CD4-positive, alpha-beta T cell (primary cell): ENCODE data around the gene TUFM. TPM values are rescaled to one million over a fixed set of nuclear protein-coding genes. Genes with fewer than 3 reads are reported as not detected.
A peak's percentile ranks its signal among the peaks of the same experiment; 100 is the strongest.

Source experiments
- ATAC-seq: fragments of 200-7000 bp; cut with Tn5 transposase; one replicate; pipeline ENCODE4 v1.10.0; 2022; ENCODE audit warnings: mild to moderate bottlenecking; ENCODE audit not compliant: poor library complexity
- CTCF ChIA-PET: fragments of 350-600 bp; sonication (Branson Sonifier 250); formaldehyde crosslinking; loops from one replicate; lab custom pipeline; 2021; ENCODE audit warnings: antibody characterized with exemption, inconsistent platforms; lab: Charles Lee
- POLR2A ChIA-PET: fragments of 350-600 bp; sonication (Branson Sonifier 250); formaldehyde crosslinking; loops from one replicate; lab custom pipeline; 2021; ENCODE audit warnings: antibody characterized with exemption, inconsistent platforms; lab: Charles Lee
- DNase-seq, 14 experiments: peaks; one replicate each; pipeline ENCODE4 v3.0.0-alpha.2; 2013 to 2020; ENCODE audit warnings: mixed read lengths in 2 of 14
- H3K27ac ChIP-seq, 2 donors: one replicate each; pipeline versions ENCODE4 v1.5.1 to v1.7.0; 2013; ENCODE audit warnings: low read length in 2 of 2, low read depth in 1 of 2, mild to moderate bottlenecking in 1 of 2
- H3K27me3 ChIP-seq, 2 experiments: 1 replicate in 1 of 2; 2 replicates in 1 of 2; pipeline versions ENCODE4 v1.6.1 to v1.7.0; 2013; ENCODE audit warnings: low read length in 2 of 2, control low read depth in 1 of 2, mild to moderate bottlenecking in 1 of 2, moderate library complexity in 1 of 2; ENCODE audit not compliant: insufficient read depth in 2 of 2, control insufficient read depth in 1 of 2
- H3K36me3 ChIP-seq: one replicate; pipeline ENCODE4 v1.6.1; 2013; ENCODE audit warnings: low read length, control low read depth; ENCODE audit not compliant: insufficient read depth
- H3K4me1 ChIP-seq: one replicate; pipeline ENCODE4 v1.6.1; 2013; ENCODE audit warnings: low read length, control low read depth; ENCODE audit not compliant: insufficient read depth
- H3K4me3 ChIP-seq: one replicate; pipeline ENCODE4 v1.5.1; 2013; ENCODE audit warnings: mild to moderate bottlenecking, low read length, moderate library complexity
- H3K9me3 ChIP-seq, 2 experiments: 1 replicate in 1 of 2; 2 replicates in 1 of 2; pipeline versions ENCODE4 v1.6.1 to v1.7.0; 2013; ENCODE audit warnings: low read length in 2 of 2, mild to moderate bottlenecking in 2 of 2, control low read depth in 1 of 2, moderate library complexity in 1 of 2; ENCODE audit not compliant: control insufficient read depth in 1 of 2, insufficient read depth in 1 of 2
- H3K27ac Mint-ChIP-seq: one replicate; pipeline ENCODE4 v1.8.0; 2020; ENCODE audit warnings: mixed read lengths
- H3K27me3 Mint-ChIP-seq: one replicate; pipeline ENCODE4 v1.8.0; 2021; ENCODE audit warnings: mixed read lengths
- H3K36me3 Mint-ChIP-seq: one replicate; pipeline ENCODE4 v1.8.0; 2021; ENCODE audit warnings: low read depth, mixed read lengths
- H3K4me1 Mint-ChIP-seq: one replicate; pipeline ENCODE4 v1.8.0; 2021; ENCODE audit warnings: low read depth, mixed read lengths
- H3K4me3 Mint-ChIP-seq: one replicate; pipeline ENCODE4 v1.8.0; 2020; ENCODE audit warnings: mild to moderate bottlenecking, mixed read lengths
- H3K9me3 Mint-ChIP-seq: one replicate; pipeline ENCODE4 v1.8.0; 2020; ENCODE audit warnings: mixed read lengths
- intact Hi-C, 2 experiments: fragments of 100-400 bp; cut with DNase I in 1 of 2; cut with micrococcal nuclease in 1 of 2; formaldehyde crosslinking; loops; one replicate each; pipeline versions ENCODE4 v1.15.1 to v1.9.0; 2023 to 2025; cut with DNase I, micrococcal nuclease
- total RNA-seq, 174 experiments: library from RNA in 2 of 174; stranded (reverse) in 2 of 174; gene quantifications; one replicate each; pipeline ENCODE4 v1.2.3 and lab custom pipeline; 2021 to 2026
- TF ChIP-seq, protein P1 (sequence below): fragments of 200-600 bp; IDR thresholded peaks from one replicate; pipeline ENCODE4 v1.8.0; 2022; ENCODE audit warnings: antibody characterized with exemption, mild to moderate bottlenecking

The TUFM gene
- total RNA-seq, 2 experiments from 2014 or later: 102 to 103 TPM

GRCh38 chr16:28837672-28838557 is 8.2 kb downstream of the TUFM start:
- H3K36me3 ChIP-seq: peaks cover 62% of the 10 kb centered on the region
- DNase-seq (no peak), ATAC-seq (no peak)
- TF ChIP-seq, protein P1, sequence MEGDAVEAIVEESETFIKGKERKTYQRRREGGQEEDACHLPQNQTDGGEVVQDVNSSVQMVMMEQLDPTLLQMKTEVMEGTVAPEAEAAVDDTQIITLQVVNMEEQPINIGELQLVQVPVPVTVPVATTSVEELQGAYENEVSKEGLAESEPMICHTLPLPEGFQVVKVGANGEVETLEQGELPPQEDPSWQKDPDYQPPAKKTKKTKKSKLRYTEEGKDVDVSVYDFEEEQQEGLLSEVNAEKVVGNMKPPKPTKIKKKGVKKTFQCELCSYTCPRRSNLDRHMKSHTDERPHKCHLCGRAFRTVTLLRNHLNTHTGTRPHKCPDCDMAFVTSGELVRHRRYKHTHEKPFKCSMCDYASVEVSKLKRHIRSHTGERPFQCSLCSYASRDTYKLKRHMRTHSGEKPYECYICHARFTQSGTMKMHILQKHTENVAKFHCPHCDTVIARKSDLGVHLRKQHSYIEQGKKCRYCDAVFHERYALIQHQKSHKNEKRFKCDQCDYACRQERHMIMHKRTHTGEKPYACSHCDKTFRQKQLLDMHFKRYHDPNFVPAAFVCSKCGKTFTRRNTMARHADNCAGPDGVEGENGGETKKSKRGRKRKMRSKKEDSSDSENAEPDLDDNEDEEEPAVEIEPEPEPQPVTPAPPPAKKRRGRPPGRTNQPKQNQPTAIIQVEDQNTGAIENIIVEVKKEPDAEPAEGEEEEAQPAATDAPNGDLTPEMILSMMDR: no peak
- H3K27me3 Mint-ChIP-seq: no peaks in the 10 kb centered on the region
- H3K27ac Mint-ChIP-seq: peak overlapping the region; percentile 31
- H3K4me3 Mint-ChIP-seq: no peak overlapping the region
- intact Hi-C loops: no loop called here
- H3K4me1 ChIP-seq: no peaks in the 10 kb centered on the region
- no peaks in the 10 kb centered on the region for H3K27me3 ChIP-seq
- H3K36me3 Mint-ChIP-seq: peaks cover 83% of the 10 kb centered on the region
- CTCF ChIA-PET: interaction anchor here (0.7 kb wide), 1 partner anchor 107 kb away, joined by 6 read pairs; no protein-coding TSS in a partner anchor
- no peak overlapping the region for H3K4me3 ChIP-seq
- POLR2A ChIA-PET: interaction anchor here (0.6 to 2.9 kb wide), 5 partner anchors 8 to 15 kb away, joined by 3 to 12 read pairs (median 3); partner anchors contain the start of genes ATXN2L and TUFM
- peaks cover 6% of the 10 kb centered on the region for H3K4me1 Mint-ChIP-seq
- H3K9me3 ChIP-seq: no peaks in the 10 kb centered on the region
- no peak overlapping the region for H3K27ac ChIP-seq
- H3K9me3 Mint-ChIP-seq: no peaks in the 10 kb centered on the region

DNA sequence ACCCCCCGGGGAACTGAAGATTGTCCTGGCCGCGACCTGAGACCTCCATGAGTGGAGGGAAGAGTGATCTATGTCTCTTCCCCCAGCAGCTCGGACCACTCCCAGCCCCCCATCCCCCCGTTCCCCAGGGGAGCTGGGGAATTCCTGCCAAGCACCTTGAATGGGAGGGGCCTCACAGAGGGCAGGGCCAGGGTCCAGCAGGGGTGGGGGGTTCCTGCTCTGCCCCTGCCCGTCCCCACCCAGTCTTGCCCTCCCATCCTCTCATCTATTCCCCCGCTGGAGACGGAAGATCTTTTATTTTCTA is 9.4 kb downstream of the TUFM start:
- no peak for ATAC-seq
- Histone ChIP-seq H3K4me3 (no peak overlapping the region), H3K4me1 (no peaks in the 10 kb centered on the region), H3K9me3 (no peaks in the 10 kb centered on the region), H3K27me3 (no peaks in the 10 kb centered on the region), H3K36me3 (peaks cover 64% of the 10 kb centered on the region), H3K27ac (no peak overlapping the region)
- POLR2A ChIA-PET: interaction anchor here (1.1 to 2.9 kb wide), 3 partner anchors 9 to 12 kb away, joined by 3 to 12 read pairs (median 3); partner anchors contain the start of gene TUFM
- no peak overlapping the region for H3K4me3 Mint-ChIP-seq
- CTCF ChIA-PET: no interaction called here
- no peaks in the 10 kb centered on the region for H3K9me3 Mint-ChIP-seq
- peaks cover 84% of the 10 kb centered on the region for H3K36me3 Mint-ChIP-seq
- TF ChIP-seq, protein P1: no peak
- no peak for DNase-seq
- intact Hi-C loops: no loop called here
- peaks cover 9% of the 10 kb centered on the region for H3K4me1 Mint-ChIP-seq
- no peaks in the 10 kb centered on the region for H3K27me3 Mint-ChIP-seq
- no peak overlapping the region for H3K27ac Mint-ChIP-seq

DNA sequence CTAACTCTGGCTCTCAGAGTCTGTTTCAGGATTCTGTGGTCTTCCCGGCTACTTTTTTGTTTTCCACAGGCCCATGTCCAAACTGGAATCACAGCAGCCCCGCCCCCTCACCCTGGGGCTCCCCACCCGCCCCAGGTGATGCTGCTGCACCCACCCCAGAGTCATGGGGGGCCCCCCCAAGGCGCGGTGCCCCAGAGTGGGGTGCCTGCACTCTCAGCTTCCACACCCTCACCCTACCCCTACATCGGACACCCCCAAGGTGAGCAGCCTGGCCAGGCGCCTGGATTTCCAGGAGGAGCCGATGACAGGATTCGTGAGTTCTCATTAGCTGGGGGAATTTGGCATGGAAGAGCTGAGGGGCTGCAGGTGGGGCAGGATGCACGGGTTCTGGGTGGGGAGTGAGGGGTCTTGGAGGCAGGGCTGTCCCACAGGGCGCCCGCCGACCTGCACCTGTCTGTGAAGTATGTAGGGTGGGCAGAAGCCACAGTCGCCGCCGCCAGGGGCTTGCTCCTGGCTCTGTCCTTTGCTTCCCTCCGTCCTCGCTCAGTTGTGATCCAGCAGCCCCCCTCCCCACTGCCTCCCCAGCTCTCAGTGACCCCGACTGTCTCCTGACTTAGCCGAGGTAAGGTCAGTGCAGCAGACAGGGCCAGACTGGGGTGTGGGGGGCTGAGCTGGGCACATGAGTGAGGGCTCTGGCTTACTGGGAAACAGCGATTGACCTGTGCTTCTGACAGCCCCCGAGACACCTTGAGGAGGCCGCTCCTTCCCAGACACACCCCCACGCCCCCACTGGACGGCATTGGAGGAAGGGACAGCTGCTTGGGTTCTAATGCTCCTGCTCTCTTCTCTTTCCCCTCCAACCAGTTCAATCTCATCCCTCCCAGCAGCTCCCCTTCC is 10.0 kb downstream of the TUFM start:
- CTCF ChIA-PET: no interaction called here
- no peak for ATAC-seq
- Histone ChIP-seq H3K27ac (no peak overlapping the region), H3K27me3 (no peaks in the 10 kb centered on the region), H3K4me1 (no peaks in the 10 kb centered on the region), H3K36me3 (peaks cover 70% of the 10 kb centered on the region), H3K9me3 (no peaks in the 10 kb centered on the region), H3K4me3 (no peak overlapping the region)
- Mint-ChIP-seq H3K9me3 (no peaks in the 10 kb centered on the region), H3K4me3 (no peak overlapping the region), H3K27me3 (no peaks in the 10 kb centered on the region), H3K36me3 (peaks cover 80% of the 10 kb centered on the region), H3K4me1 (peaks cover 9% of the 10 kb centered on the region), H3K27ac (no peak overlapping the region)
- intact Hi-C loops: no loop called here
- TF ChIP-seq, protein P1: no peak
- no peak for DNase-seq
- POLR2A ChIA-PET: interaction anchor here (1.3 to 2.9 kb wide), 2 partner anchors 10 to 11 kb away, joined by 3 to 12 read pairs; partner anchors contain the start of gene TUFM
